Fibroblast of the aortic adventitia (primary cell): Measurements from ENCODE around the gene NFYB. TPM values are rescaled to one million over a fixed set of nuclear protein-coding genes. Genes with fewer than 3 reads are reported as not detected.

Experiments used
- DNase-seq: peaks from one replicate; pipeline ENCODE4 v3.0.0-alpha.2; 2010; ENCODE audit warnings: low read depth
- H3K4me3 ChIP-seq: 2 replicates; pipeline ENCODE4 v1.5.1; 2011; ENCODE audit warnings: low read depth, mild to moderate bottlenecking, control low read depth, low read length, moderate library complexity
- total RNA-seq: library from RNA; depleted of rRNA; stranded (reverse); fragments of >200 nt; gene quantifications from 2 replicates; pipeline ENCODE4 v1.2.3, GENCODE V29; 2012; ENCODE audit warnings: low replicate concordance
- TF ChIP-seq, protein P1 (sequence below): IDR thresholded peaks from 2 replicates; pipeline ENCODE4 v1.5.1; 2011; ENCODE audit warnings: mild to moderate bottlenecking, low read length, control low read depth, inconsistent platforms; ENCODE audit not compliant: insufficient read depth

The NFYB gene
- 20.2 and 43.7 TPM in 2 replicates for total RNA-seq

DNA sequence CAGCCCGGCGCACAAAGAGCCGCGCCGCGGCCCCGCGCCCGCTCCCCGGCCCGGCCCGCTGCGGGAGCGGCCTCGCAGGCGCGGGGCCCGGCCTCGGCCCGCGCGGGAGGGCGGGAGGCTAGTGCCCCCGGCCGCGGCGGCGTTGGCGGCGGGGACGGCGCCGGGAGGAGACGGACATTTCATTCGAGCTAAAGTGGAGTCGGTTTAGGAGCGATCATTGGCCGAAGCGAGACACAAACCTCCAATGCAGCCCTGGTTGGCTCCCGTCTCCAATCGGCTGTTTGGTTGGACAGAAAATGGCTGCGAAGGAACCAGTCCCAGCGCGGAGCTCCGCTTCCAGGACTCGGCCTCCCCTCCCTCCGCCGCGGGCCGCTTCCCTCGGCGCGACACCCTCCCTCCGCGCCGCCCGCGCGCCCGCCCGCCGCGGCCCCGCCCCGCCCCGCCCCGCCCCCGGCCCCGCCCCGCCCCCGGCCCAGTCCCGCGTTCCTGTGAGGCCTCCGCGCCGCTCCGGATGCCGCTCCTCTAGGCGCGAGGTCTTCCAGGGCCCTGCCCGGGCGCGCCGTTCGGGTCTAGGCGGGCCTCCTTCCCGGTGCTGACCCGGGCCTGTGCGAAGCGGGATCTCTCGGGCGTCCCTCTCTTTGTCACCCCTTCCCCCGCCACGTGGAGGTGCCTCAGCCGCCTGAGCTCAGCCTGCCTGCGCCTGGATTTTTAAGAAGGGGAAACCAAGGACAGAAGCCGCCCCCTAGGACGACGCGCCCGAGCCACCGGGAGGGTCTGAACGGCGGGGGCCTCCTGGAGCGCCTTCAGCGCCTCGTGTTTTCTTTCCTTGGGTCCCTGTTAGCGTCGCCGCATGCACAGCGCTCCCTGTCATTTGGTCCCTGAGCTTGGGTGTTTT is at the start of gene NFYB:
NFYB (minus strand) TSS at position 309 of the 895 bp plus-strand sequence. CDS start 2,757 bp downstream, outside the sequence.
- peak within 1 kb of the TSS; percentile 90 for H3K4me3 ChIP-seq
- TF ChIP-seq, protein P1, sequence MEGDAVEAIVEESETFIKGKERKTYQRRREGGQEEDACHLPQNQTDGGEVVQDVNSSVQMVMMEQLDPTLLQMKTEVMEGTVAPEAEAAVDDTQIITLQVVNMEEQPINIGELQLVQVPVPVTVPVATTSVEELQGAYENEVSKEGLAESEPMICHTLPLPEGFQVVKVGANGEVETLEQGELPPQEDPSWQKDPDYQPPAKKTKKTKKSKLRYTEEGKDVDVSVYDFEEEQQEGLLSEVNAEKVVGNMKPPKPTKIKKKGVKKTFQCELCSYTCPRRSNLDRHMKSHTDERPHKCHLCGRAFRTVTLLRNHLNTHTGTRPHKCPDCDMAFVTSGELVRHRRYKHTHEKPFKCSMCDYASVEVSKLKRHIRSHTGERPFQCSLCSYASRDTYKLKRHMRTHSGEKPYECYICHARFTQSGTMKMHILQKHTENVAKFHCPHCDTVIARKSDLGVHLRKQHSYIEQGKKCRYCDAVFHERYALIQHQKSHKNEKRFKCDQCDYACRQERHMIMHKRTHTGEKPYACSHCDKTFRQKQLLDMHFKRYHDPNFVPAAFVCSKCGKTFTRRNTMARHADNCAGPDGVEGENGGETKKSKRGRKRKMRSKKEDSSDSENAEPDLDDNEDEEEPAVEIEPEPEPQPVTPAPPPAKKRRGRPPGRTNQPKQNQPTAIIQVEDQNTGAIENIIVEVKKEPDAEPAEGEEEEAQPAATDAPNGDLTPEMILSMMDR: no peak
- peak; percentile 98 for DNase-seq

DNA sequence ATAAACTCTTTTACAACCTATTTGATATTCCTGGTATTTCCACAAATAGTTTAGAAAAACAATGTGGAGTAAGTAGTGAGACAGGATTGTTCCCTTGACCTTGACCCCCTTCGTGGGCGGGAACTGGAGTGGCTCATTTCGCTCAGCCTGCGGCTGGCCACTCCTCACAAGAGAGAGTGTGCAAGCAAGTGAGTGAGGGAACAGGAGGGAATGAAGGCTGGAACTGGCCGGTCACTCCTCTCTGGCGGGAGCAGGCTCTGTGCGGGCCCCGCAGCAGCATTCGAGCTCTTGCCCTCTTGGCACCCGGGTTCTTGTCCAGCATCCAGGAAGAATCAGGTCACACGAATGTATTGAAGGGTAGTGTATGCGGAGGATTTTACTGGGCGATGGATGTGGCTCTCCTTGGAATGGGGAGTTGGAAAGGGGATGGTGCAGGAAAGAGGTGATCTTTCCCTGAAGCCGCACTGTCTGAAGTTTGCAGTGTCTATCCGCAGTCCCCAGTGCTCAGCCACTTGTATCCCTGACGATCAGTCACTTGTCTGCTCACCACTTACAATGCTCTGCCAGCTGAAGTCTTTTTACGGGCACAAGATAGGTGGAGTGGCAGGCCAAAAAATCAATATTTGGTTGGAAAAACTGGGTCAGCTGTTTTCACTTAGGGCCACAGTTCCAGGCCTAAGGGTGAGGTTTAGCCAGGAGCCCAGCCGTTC is 49.6 kb upstream of the NFYB start:
- no peak overlapping the region for H3K4me3 ChIP-seq
- TF ChIP-seq, protein P1: no peak
- no peak for DNase-seq

DNA sequence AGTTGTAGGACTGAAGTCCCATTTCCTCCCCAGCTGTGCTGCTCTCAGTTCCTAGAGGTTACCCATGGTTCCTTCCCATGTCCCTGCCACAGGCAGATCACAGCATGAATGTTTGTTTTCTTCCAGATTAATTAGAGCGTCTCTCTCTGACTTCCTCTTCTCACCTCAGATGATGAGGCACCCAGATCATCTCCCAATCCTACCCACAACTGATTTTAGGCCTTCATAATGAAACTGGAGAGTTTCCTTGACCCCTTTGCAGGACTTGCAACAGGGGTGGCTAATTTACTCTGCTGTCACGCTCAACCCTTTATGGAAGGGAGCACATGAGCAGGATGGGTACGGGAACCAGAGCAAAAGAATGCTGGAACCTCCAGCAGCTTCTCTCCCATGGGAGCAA is 45.4 kb upstream of the NFYB start:
- no peak for DNase-seq
- H3K4me3 ChIP-seq: no peak overlapping the region
- TF ChIP-seq, protein P1: no peak

DNA sequence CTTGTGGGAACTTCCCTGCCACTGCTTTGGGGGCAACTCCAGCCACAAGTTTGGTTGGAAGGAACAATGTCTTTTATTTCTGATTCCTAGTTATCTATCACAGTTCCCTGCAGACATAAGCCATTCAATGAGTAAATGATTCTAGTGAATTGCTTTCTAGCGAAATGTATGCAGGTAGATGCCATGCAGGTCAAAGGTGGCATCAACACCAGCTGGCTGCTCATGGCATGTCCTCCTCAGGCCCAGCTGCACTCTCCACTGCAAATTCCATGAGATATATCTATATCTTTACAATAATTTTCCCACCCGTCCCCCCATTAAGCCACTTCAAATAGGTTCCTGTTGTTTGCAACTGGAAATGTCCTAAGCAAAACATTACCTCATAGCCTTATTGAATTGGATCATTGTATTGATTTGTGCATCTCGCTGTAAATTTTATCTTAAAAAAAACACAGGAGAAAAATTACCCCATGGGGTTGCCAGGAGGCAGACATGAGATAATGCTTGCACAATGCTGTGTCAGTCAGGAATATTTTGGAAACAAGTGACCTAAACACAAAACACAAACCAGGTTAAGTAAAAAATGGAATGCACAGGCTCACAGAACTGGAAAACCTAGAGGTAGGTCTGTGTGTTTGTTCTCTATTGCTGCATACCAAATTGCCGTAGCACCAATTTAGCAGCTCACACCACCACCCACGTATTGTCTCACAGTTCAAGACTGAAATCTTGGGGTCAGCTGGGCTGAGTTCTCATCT is 44.8 kb upstream of the NFYB start:
- H3K4me3 ChIP-seq: no peak overlapping the region
- peak; percentile 73 for DNase-seq
- TF ChIP-seq, protein P1: no peak

DNA sequence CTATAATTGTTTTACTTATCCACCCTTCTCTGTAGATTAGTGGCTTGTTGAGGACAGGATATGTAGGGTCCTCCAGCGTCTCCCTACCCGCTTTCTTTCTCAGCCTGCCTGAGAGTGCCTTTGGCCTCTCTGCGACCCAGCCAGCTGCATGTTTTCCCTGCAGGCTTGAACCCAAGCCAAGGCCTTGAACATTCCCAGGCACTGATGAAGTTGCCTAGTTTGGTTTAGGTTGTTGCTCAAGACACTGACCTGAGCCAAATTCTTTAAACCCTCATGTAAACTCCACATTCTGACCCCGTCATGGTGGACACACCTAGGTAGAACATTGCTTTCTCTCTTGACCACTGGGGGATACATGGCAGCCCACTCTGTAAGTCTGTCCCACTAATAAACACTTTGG is 44.1 kb upstream of the NFYB start:
- no peak overlapping the region for H3K4me3 ChIP-seq
- DNase-seq: peak; percentile 99
- TF ChIP-seq, protein P1: peak; percentile 29

DNA sequence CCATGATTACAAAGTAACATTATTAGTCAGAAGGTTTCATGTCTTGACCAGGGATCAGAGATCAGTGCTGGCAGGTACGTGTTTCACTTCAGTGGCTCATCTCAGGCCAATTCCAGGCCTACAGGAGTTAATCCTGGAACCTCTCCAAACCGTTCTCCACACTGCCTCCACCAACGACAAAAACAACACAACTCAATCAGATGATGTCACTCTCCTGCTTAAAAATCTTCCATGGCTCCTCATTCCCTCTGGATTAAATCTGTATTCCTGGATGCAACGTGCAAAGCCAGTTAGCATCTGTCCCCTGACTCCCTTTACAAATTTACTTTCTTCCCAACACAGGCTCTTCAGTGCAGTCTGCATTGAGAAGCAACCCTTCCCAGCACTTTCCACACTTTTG is 43.3 kb upstream of the NFYB start:
- TF ChIP-seq, protein P1: no peak
- peak; percentile 47 for DNase-seq
- H3K4me3 ChIP-seq: no peak overlapping the region
